Mucosa of stomach (tissue), 1 donor: ENCODE measurements around the gene INO80C.
A peak's percentile ranks its signal among the peaks of the same experiment; 100 is the strongest.

Source experiments
- H3K27me3 ChIP-seq: one replicate; pipeline ENCODE4 v1.7.0; 2013; ENCODE audit warnings: mild to moderate bottlenecking, low read length; ENCODE audit not compliant: control insufficient read depth, insufficient read depth
- H3K36me3 ChIP-seq: one replicate; pipeline ENCODE4 v1.7.0; 2013; ENCODE audit warnings: low read length; ENCODE audit not compliant: control insufficient read depth, insufficient read depth
- H3K4me1 ChIP-seq: one replicate; pipeline ENCODE4 v1.7.0; 2013; ENCODE audit warnings: mild to moderate bottlenecking, low read length; ENCODE audit not compliant: control insufficient read depth, insufficient read depth
- H3K4me3 ChIP-seq: one replicate; pipeline ENCODE4 v1.7.0; 2013; ENCODE audit warnings: low read length
- H3K9ac ChIP-seq: one replicate; pipeline ENCODE4 v1.7.0; 2013; ENCODE audit warnings: mild to moderate bottlenecking, low read length, moderate library complexity
- H3K9me3 ChIP-seq: one replicate; pipeline ENCODE4 v1.7.0; 2013; ENCODE audit warnings: mild to moderate bottlenecking, low read length, moderate library complexity; ENCODE audit not compliant: control insufficient read depth
- donor health status: Pancreatic carcinoma.

INO80C gene

GRCh38 chr18:35510076-35510651 is 12.4 kb upstream of the INO80C start:
- Histone ChIP-seq H3K4me3 (no peak overlapping the region), H3K9me3 (no peaks in the 10 kb centered on the region), H3K9ac (no peak overlapping the region), H3K36me3 (no peaks in the 10 kb centered on the region), H3K4me1 (peaks cover 5% of the 10 kb centered on the region), H3K27me3 (no peaks in the 10 kb centered on the region)

DNA sequence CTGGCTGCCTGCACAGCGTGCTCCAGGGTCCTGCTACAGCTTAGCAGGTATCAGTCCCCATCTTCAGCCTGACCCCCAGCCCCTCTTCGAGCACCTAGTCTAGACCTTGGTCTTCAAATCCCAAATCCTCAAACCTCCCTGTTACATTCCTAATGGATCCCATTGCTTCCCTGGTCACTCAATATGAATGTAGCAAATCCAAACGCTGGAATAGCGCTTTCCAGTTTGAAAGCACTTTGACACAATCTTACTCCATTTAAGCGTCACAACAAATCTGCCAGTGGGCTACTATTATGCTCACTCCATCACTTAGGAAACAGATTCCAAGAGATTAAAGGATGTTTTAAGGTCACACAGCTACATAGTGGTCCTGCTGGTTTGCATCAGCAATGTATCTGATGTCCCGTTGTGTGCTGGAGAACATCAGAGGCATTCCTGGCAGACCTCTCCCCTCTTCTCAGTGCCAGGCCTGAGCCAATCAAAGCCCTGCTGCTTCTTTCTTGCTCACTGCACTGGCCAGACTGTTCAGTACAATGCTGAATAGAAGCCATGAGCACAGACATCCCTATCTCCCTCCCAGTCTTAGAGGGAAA is 11.1 kb upstream of the INO80C start:
- Histone ChIP-seq H3K4me1 (peaks cover 5% of the 10 kb centered on the region), H3K9ac (no peak overlapping the region), H3K4me3 (no peak overlapping the region), H3K27me3 (no peaks in the 10 kb centered on the region), H3K36me3 (no peaks in the 10 kb centered on the region), H3K9me3 (no peaks in the 10 kb centered on the region)

DNA sequence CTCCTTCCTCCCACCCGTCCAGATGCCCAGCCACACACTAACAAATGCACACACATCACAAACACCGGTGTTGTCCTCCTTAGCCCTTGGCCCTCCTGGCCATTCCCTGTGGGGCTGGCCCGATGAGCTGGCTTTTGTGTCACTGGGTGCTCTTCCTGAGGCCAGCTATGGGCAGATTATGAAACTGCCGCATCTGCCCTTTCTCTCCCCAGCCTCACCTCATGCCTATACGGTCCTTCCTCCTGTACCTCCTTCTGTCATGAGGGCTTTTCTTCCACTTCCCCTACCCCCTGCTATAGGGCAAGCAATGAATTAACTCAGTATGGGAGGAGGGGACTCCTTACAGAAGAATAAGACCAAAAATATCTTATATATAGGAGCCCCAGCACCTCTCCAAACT is 10.3 kb upstream of the INO80C start:
- Histone ChIP-seq H3K4me3 (no peak overlapping the region), H3K4me1 (peaks cover 5% of the 10 kb centered on the region), H3K27me3 (no peaks in the 10 kb centered on the region), H3K9me3 (no peaks in the 10 kb centered on the region), H3K36me3 (no peaks in the 10 kb centered on the region), H3K9ac (no peak overlapping the region)

GRCh38 chr18:35507623-35508022 is 9.9 kb upstream of the INO80C start:
- no peak overlapping the region for H3K9ac ChIP-seq
- H3K9me3 ChIP-seq: no peaks in the 10 kb centered on the region
- peaks cover 5% of the 10 kb centered on the region for H3K4me1 ChIP-seq
- no peaks in the 10 kb centered on the region for H3K36me3 ChIP-seq
- no peaks in the 10 kb centered on the region for H3K27me3 ChIP-seq
- H3K4me3 ChIP-seq: no peak overlapping the region

GRCh38 chr18:35507192-35507591 is 9.4 kb upstream of the INO80C start:
- H3K4me3 ChIP-seq: no peak overlapping the region
- no peaks in the 10 kb centered on the region for H3K27me3 ChIP-seq
- peaks cover 7% of the 10 kb centered on the region for H3K4me1 ChIP-seq
- H3K36me3 ChIP-seq: no peaks in the 10 kb centered on the region
- no peak overlapping the region for H3K9ac ChIP-seq
- H3K9me3 ChIP-seq: no peaks in the 10 kb centered on the region

GRCh38 chr18:35506024-35506712 is 8.4 kb upstream of the INO80C start:
- H3K36me3 ChIP-seq: no peaks in the 10 kb centered on the region
- H3K4me3 ChIP-seq: no peak overlapping the region
- H3K9ac ChIP-seq: no peak overlapping the region
- no peaks in the 10 kb centered on the region for H3K27me3 ChIP-seq
- peaks cover 18% of the 10 kb centered on the region for H3K4me1 ChIP-seq
- H3K9me3 ChIP-seq: no peaks in the 10 kb centered on the region

DNA sequence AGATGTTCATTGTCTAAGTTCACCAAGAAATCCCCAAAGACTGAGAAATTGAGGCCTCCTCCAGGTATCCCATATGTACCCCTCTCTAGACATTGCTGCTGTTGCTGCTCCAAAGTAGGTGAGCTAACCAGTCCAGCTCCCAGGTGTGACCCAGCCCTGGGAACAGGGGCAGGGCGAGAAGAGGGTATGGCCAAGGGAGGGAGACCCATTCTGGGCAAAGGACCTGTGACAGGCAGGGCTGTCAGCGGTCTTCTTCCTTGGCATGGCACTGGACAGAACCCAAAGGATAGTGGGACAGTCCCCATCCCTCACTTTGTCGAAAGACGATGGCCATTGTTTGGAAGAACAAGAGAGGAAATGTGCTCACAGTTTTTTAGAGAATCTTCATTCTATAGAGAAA is 7.2 kb upstream of the INO80C start:
- Histone ChIP-seq H3K36me3 (no peaks in the 10 kb centered on the region), H3K4me1 (peaks cover 18% of the 10 kb centered on the region), H3K9ac (no peak overlapping the region), H3K9me3 (no peaks in the 10 kb centered on the region), H3K27me3 (no peaks in the 10 kb centered on the region), H3K4me3 (no peak overlapping the region)

DNA sequence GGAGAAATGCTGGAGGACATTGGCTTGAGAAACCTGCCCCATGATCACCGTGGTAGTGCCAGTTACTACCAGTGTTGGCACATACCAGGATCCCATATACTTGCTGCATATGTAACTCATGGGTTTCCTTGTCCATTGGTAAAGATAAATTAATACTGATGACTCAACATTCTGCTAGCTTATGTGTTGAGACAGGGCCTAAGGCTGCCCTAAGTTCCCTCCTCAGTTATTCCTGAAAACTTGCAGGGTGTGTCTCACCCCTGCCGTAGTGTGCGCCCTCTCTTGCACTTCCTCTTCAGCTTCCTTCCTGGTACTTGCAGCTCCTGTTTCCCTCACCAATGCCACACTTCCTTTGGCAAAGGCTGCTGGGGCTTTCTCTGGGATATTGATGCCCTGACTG is 4.3 kb upstream of the INO80C start:
- no peaks in the 10 kb centered on the region for H3K9me3 ChIP-seq
- no peak overlapping the region for H3K9ac ChIP-seq
- peaks cover 14% of the 10 kb centered on the region for H3K4me1 ChIP-seq
- H3K36me3 ChIP-seq: no peaks in the 10 kb centered on the region
- no peaks in the 10 kb centered on the region for H3K27me3 ChIP-seq
- H3K4me3 ChIP-seq: no peak overlapping the region

- H3K4me1 ChIP-seq: peaks cover 16% of the 10 kb centered on the region
- no peak overlapping the region for H3K9ac ChIP-seq
- H3K9me3 ChIP-seq: no peaks in the 10 kb centered on the region
- no peaks in the 10 kb centered on the region for H3K27me3 ChIP-seq
- H3K36me3 ChIP-seq: no peaks in the 10 kb centered on the region
- no peak overlapping the region for H3K4me3 ChIP-seq
Observed at GRCh38 chr18:35501369-35501768, 3.6 kb upstream of the INO80C start.

DNA sequence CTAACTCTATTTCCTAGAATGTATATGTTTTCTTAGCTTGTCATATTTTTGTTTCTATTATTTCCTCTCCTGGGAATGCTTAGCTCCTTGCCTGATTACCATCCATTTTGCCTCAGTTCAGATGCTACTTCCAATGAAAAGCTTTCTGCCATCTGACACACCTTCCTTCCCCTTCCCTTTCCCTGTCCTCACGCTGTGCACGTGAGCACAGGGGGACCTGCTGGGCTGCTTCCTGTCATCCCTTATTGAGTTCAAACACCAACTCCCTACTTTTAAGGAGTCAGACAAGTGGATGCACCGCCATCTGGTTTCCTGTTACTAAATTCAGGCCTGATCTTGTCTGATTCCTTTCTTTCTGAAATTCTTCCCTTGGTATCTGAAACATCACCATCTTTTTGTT is 2.4 kb upstream of the INO80C start:
- peaks cover 25% of the 10 kb centered on the region for H3K4me1 ChIP-seq
- H3K9me3 ChIP-seq: no peaks in the 10 kb centered on the region
- no peak overlapping the region for H3K4me3 ChIP-seq
- no peaks in the 10 kb centered on the region for H3K27me3 ChIP-seq
- no peaks in the 10 kb centered on the region for H3K36me3 ChIP-seq
- H3K9ac ChIP-seq: no peak overlapping the region

GRCh38 chr18:35497027-35497369 is 762 bp downstream of the INO80C start:
- Histone ChIP-seq H3K4me1 (peaks cover 23% of the 10 kb centered on the region), H3K9ac (peak overlapping the region; percentile 92), H3K4me3 (peak overlapping the region; percentile 65), H3K36me3 (no peaks in the 10 kb centered on the region), H3K27me3 (no peaks in the 10 kb centered on the region), H3K9me3 (no peaks in the 10 kb centered on the region)

GRCh38 chr18:35495536-35496314 is 2.0 kb downstream of the INO80C start:
- no peaks in the 10 kb centered on the region for H3K9me3 ChIP-seq
- no peaks in the 10 kb centered on the region for H3K36me3 ChIP-seq
- H3K27me3 ChIP-seq: no peaks in the 10 kb centered on the region
- no peak overlapping the region for H3K9ac ChIP-seq
- H3K4me3 ChIP-seq: no peak overlapping the region
- H3K4me1 ChIP-seq: peaks cover 26% of the 10 kb centered on the region
